HL-60/S4 (cell line): ENCODE data around the gene DMBT1.

Experiments used
- in situ Hi-C: fragments of 300-500 bp; cut with MboI; formaldehyde crosslinking; loops from 2 replicates; pipeline ENCODE4 v1.14.3; 2022; ENCODE audit warnings: low sequenced_read_pairs

DMBT1 gene

GRCh38 chr10:122643931-122644534 is 83.5 kb downstream of the DMBT1 start:
- in situ Hi-C loops = no loop called here

- in situ Hi-C loops = no loop called here
Measured at GRCh38 chr10:122646511-122647382, 86.2 kb downstream of the DMBT1 start.

GRCh38 chr10:122647383-122647968 is 86.9 kb downstream of the DMBT1 start:
- in situ Hi-C loops = no loop called here

- in situ Hi-C loops = no loop called here
Measured at GRCh38 chr10:122648599-122649428, 88.3 kb downstream of the DMBT1 start.

- in situ Hi-C loops = no loop called here
Measured at GRCh38 chr10:122649903-122650302, 89.3 kb downstream of the DMBT1 start.

- in situ Hi-C loops = no loop called here
Measured at GRCh38 chr10:122650331-122650730, 89.8 kb downstream of the DMBT1 start.

GRCh38 chr10:122655524-122656307 is 95.2 kb downstream of the DMBT1 start:
- in situ Hi-C loops = no loop called here

GRCh38 chr10:122656308-122656705 is 95.8 kb downstream of the DMBT1 start:
- in situ Hi-C loops = no loop called here

GRCh38 chr10:122656741-122657140 is 96.2 kb downstream of the DMBT1 start:
- in situ Hi-C loops = no loop called here

GRCh38 chr10:122657255-122657654 is 96.7 kb downstream of the DMBT1 start:
- in situ Hi-C loops = no loop called here

GRCh38 chr10:122657729-122658128 is 97.2 kb downstream of the DMBT1 start:
- in situ Hi-C loops = no loop called here

- in situ Hi-C loops = no loop called here
Measured at GRCh38 chr10:122658356-122659049, 97.9 kb downstream of the DMBT1 start.

- in situ Hi-C loops = no loop called here
Measured at GRCh38 chr10:122659126-122659525, 98.6 kb downstream of the DMBT1 start.

- in situ Hi-C loops = no loop called here
Measured at GRCh38 chr10:122659651-122660050, 99.1 kb downstream of the DMBT1 start.

GRCh38 chr10:122660696-122661095 is 100.1 kb downstream of the DMBT1 start:
- in situ Hi-C loops = no loop called here

GRCh38 chr10:122662231-122662630 is 101.7 kb downstream of the DMBT1 start:
- in situ Hi-C loops = no loop called here

- in situ Hi-C loops = no loop called here
Measured at GRCh38 chr10:122663516-122664130, 103.1 kb downstream of the DMBT1 start.

- in situ Hi-C loops = no loop called here
Measured at GRCh38 chr10:122664501-122664900, 103.9 kb downstream of the DMBT1 start.

GRCh38 chr10:122665329-122665860 is 104.8 kb downstream of the DMBT1 start:
- in situ Hi-C loops = no loop called here
